GM23338 (cell line): Measurements from ENCODE around the gene SPSB4. TPM values are rescaled to one million over a fixed set of nuclear protein-coding genes. Genes with fewer than 3 reads are reported as not detected.

Experiments used
- CREB1 ChIP-seq: fragments of 250-450 bp; sonication (Bioruptor Pico); IDR thresholded peaks from 2 replicates; pipeline ENCODE4 v1.5.0; 2020; ENCODE audit warnings: low read depth, mild to moderate bottlenecking, moderate library complexity
- EZH2phosphoT487 ChIP-seq: fragments of 200-600 bp; sonication (generic); IDR thresholded peaks from one replicate; pipeline ENCODE4 v1.8.1; 2018; ENCODE audit warnings: antibody characterized with exemption; ENCODE audit not compliant: unreplicated experiment
- NANOG ChIP-seq: IDR thresholded peaks from 2 replicates; pipeline ENCODE4 v1.6.1; 2016; ENCODE audit warnings: antibody characterized with exemption, borderline replicate concordance
- POLR2AphosphoS5 ChIP-seq: IDR thresholded peaks from 2 replicates; pipeline ENCODE4 v1.6.1; 2016; ENCODE audit warnings: antibody characterized with exemption, low read depth
- ZNF331 ChIP-seq: fragments of 250-450 bp; sonication (Bioruptor Pico); IDR thresholded peaks from 2 replicates; pipeline ENCODE4 v1.5.0; 2020; ENCODE audit warnings: low read depth, mild to moderate bottlenecking, moderate library complexity
- polyA plus RNA-seq: library from polyadenylated mRNA; unstranded; fragments of >200 nt; fragmentation: Nextera tagmentation; extraction: Ambion mirVana; gene quantifications from 2 replicates; pipeline ENCODE4 v1.2.1, GENCODE V29; 2016
- total RNA-seq: library from RNA; depleted of rRNA; stranded (reverse); fragments of >200 nt; shearing (Covaris generic); gene quantifications from 2 replicates; pipeline ENCODE4 v1.2.3, GENCODE V29; 2014
- TF ChIP-seq, protein P1 (sequence below): fragments of 250-450 bp; sonication (Bioruptor Pico); IDR thresholded peaks from 2 replicates; pipeline ENCODE4 v1.5.0; 2020; ENCODE audit warnings: mild to moderate bottlenecking, moderate library complexity
- TF ChIP-seq, protein P2 (sequence below): IDR thresholded peaks from one replicate; pipeline ENCODE4 v1.6.1; 2018; ENCODE audit warnings: antibody characterized with exemption; ENCODE audit not compliant: unreplicated experiment

SPSB4 gene
- total and polyA plus RNA-seq, 2 experiments from 2014 or later: 6.7 to 25.9 TPM

DNA sequence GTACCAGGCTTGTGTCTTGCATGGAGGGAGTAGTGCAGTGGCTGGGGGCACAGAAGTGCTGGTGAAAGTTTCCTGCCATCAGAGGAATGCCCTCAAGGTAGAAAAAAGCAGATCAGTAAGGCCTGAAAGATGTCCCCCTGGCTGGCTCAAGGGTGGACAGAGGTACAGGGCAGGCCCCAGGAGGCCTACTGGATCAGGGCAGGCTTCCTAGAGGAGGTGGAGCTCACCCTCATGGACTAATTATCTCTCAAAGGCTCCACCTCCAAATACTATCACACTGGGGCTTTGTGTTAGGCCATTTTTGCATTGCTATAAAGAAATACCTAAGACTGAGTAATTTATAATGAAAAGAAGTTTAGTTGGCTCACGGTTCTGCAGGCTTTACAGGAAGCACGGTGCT lies 7.8 kb downstream of the SPSB4 start (continued):
- TF ChIP-seq, protein P1, sequence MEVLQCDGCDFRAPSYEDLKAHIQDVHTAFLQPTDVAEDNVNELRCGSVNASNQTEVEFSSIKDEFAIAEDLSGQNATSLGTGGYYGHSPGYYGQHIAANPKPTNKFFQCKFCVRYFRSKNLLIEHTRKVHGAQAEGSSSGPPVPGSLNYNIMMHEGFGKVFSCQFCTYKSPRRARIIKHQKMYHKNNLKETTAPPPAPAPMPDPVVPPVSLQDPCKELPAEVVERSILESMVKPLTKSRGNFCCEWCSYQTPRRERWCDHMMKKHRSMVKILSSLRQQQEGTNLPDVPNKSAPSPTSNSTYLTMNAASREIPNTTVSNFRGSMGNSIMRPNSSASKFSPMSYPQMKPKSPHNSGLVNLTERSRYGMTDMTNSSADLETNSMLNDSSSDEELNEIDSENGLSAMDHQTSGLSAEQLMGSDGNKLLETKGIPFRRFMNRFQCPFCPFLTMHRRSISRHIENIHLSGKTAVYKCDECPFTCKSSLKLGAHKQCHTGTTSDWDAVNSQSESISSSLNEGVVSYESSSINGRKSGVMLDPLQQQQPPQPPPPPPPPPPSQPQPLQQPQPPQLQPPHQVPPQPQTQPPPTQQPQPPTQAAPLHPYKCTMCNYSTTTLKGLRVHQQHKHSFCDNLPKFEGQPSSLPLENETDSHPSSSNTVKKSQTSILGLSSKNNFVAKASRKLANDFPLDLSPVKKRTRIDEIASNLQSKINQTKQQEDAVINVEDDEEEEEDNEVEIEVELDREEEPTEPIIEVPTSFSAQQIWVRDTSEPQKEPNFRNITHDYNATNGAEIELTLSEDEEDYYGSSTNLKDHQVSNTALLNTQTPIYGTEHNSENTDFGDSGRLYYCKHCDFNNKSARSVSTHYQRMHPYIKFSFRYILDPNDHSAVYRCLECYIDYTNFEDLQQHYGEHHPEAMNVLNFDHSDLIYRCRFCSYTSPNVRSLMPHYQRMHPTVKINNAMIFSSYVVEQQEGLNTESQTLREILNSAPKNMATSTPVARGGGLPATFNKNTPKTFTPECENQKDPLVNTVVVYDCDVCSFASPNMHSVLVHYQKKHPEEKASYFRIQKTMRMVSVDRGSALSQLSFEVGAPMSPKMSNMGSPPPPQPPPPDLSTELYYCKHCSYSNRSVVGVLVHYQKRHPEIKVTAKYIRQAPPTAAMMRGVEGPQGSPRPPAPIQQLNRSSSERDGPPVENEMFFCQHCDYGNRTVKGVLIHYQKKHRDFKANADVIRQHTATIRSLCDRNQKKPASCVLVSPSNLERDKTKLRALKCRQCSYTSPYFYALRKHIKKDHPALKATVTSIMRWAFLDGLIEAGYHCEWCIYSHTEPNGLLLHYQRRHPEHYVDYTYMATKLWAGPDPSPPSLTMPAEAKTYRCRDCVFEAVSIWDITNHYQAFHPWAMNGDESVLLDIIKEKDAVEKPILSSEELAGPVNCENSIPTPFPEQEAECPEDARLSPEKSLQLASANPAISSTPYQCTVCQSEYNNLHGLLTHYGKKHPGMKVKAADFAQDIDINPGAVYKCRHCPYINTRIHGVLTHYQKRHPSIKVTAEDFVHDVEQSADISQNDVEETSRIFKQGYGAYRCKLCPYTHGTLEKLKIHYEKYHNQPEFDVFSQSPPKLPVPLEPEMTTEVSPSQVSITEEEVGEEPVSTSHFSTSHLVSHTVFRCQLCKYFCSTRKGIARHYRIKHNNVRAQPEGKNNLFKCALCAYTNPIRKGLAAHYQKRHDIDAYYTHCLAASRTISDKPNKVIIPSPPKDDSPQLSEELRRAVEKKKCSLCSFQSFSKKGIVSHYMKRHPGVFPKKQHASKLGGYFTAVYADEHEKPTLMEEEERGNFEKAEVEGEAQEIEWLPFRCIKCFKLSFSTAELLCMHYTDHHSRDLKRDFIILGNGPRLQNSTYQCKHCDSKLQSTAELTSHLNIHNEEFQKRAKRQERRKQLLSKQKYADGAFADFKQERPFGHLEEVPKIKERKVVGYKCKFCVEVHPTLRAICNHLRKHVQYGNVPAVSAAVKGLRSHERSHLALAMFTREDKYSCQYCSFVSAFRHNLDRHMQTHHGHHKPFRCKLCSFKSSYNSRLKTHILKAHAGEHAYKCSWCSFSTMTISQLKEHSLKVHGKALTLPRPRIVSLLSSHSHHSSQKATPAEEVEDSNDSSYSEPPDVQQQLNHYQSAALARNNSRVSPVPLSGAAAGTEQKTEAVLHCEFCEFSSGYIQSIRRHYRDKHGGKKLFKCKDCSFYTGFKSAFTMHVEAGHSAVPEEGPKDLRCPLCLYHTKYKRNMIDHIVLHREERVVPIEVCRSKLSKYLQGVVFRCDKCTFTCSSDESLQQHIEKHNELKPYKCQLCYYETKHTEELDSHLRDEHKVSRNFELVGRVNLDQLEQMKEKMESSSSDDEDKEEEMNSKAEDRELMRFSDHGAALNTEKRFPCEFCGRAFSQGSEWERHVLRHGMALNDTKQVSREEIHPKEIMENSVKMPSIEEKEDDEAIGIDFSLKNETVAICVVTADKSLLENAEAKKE: no peak
- TF ChIP-seq POLR2AphosphoS5: no peak
- TF ChIP-seq, protein P2, sequence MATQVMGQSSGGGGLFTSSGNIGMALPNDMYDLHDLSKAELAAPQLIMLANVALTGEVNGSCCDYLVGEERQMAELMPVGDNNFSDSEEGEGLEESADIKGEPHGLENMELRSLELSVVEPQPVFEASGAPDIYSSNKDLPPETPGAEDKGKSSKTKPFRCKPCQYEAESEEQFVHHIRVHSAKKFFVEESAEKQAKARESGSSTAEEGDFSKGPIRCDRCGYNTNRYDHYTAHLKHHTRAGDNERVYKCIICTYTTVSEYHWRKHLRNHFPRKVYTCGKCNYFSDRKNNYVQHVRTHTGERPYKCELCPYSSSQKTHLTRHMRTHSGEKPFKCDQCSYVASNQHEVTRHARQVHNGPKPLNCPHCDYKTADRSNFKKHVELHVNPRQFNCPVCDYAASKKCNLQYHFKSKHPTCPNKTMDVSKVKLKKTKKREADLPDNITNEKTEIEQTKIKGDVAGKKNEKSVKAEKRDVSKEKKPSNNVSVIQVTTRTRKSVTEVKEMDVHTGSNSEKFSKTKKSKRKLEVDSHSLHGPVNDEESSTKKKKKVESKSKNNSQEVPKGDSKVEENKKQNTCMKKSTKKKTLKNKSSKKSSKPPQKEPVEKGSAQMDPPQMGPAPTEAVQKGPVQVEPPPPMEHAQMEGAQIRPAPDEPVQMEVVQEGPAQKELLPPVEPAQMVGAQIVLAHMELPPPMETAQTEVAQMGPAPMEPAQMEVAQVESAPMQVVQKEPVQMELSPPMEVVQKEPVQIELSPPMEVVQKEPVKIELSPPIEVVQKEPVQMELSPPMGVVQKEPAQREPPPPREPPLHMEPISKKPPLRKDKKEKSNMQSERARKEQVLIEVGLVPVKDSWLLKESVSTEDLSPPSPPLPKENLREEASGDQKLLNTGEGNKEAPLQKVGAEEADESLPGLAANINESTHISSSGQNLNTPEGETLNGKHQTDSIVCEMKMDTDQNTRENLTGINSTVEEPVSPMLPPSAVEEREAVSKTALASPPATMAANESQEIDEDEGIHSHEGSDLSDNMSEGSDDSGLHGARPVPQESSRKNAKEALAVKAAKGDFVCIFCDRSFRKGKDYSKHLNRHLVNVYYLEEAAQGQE: no peak
- TF ChIP-seq ZNF331 (CRISPR knock-in tag): no peak
- TF ChIP-seq NANOG: no peak
- no peak for TF ChIP-seq CREB1 (CRISPR knock-in tag)
- no peak for TF ChIP-seq EZH2phosphoT487
